NCI-H526 (cell line): Measurements from ENCODE around the gene STOML1.

ENCODE experiments used
- DNase-seq, 2 experiments: peaks; one replicate each; lab custom pipeline; 2025; lab: John Stamatoyannopoulos, UW

The STOML1 gene

DNA sequence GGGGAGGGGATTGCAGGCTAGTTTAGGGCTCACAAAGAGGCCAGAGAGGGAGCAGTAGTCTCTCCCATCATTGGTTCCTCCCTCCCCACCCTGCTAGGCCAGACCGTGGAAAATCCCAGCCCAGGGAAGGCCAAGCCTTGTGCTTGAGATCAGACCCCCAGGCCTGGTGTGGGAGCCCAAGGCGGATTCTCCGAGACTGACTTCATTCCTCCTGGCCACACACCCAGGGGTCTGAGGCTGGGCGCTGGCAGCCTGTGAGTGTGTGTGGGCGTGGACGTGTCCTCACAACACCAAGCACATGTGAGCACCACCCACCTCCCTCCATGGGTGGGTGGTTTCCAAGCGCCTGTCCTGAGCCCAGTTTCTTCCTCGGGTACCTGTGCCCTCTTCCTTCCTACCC is 61.7 kb downstream of the STOML1 start:
- DNase-seq, result no peak

DNA sequence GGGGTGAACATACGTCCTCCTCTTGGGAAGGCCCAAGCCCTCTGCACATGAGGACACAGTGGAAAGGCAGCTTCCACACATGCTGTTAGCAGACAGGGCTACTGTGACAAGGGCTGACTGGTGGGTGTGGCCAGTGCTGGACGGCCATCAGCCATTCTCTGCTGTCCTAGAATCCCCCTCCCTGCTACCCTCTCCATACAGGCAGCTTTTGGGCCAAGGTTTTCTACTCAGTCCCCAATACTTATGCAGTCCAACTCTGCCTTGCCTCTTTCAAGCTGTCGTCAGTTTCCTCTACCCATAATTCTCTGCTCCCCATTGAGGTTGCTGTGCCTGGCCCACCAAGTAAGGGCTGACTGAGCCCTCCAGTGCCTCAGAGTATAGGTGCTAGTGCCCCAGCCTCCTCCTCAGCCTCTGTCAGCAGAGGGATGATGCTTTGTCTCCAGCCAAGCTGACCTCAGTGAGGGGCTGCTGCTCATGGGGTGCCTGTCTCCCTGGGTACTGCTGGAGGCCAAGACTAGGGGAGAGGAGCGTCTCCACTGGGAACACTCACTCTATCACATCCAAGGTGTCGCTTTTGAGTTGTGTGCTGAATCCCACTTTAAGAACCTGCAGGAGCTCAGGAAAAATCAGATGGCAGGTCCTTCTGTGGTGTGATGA is 63.0 kb downstream of the STOML1 start:
- no peak for DNase-seq
